Hematopoietic multipotent progenitor cell treated with erythropoietin and hydrocortisone succinate and interleukin-3 and kit ligand, for 17 days (in vitro differentiated cells): Measurements from ENCODE around the gene INSRR.

ENCODE experiments used
- DNase-seq: peaks from one replicate; pipeline ENCODE4 v3.0.0-alpha.2; 2015; ENCODE audit warnings: low spot score

The INSRR gene

DNA sequence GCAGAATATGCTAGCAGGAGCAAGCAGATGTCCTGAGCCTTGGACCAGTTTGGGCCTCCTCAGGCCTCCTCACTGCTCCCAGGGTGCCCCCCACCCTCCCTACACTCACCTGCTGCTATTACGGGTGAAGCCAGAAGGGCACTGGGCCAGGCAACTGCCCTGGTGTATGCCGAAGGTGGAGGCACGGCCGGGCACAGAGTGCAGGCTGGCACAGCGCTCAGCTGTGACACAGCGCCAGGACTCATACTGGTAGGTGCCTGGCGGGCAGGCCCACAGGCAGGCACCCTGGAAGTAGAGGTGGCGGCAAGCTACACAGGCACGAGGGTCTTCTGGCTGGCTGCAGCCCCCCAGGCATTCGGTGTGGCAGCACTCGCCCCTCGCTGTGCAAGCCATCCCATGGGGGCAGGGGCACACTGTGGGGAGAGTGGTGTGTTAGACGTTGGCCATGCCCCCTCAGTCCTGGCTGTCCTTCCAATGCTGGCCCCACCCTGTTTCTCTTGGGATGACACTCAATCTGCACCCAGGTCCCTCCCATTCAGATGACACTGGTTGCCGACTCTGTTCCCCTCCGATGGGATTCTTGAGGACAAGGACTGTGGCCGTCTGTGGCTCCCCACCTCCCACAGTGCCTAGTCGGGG is 7.0 kb downstream of the INSRR start:
- DNase-seq, result no peak

- no peak for DNase-seq
Observed at GRCh38 chr1:156849151-156849496, 9.8 kb downstream of the INSRR start.

DNA sequence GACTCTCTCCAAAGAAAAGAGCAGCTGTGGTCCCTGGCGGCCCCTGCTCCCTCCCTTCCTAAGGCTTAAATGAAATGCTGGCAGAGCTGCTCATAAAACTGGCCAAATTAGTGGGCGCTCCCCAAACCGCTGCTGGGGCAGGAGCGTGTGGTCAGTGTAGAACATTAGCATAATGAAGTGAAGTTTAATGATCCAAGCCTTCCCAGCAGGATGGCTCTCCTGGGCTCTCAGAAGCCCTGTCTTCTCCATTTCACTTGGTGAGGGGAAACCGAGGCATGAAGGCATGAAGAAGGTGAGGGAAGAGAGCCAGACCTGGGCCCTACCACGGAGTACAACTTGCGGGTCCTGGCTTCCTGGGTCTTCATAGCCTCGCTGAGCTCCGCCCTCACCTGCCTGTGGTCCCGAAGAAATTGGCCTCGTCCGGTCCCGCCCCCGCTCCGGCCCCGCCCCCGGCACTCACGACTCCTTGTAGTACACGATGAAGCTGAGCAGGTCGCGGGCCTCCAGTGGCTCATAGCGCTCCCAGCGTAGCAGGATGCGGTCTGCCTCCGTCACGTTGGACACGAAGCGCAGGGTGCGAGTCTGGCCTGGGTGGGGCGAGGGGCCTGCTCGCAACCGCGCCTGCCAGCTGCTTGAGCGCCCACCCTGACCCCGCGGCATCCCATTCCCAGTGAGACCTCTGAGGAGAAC is 10.3 kb downstream of the INSRR start:
- no peak for DNase-seq

- no peak for DNase-seq
Observed at GRCh38 chr1:156847591-156848460, 11.1 kb downstream of the INSRR start.

DNA sequence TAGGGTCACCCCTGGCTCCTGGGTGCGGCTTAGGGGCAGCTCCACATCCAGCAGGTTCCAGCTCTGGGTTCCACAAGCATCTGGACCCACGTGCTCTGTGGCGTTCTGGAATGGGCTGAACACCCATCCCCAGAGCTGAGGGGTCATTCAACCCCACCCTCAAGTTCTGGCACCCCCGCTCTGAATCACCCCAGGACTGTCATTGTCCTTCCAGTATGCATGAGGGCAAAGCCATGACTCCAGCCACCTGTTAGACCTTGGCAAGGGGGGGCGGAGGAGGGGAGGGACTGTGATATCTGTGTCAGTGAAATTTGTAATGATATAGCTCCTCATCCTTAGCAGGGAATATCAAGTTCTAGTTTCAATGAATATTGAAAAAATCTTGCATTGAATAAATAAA is 12.3 kb downstream of the INSRR start:
- no peak for DNase-seq

- no peak for DNase-seq
Observed at GRCh38 chr1:156845953-156846545, 12.9 kb downstream of the INSRR start.

GRCh38 chr1:156845055-156845952 is 13.6 kb downstream of the INSRR start:
- no peak for DNase-seq

DNA sequence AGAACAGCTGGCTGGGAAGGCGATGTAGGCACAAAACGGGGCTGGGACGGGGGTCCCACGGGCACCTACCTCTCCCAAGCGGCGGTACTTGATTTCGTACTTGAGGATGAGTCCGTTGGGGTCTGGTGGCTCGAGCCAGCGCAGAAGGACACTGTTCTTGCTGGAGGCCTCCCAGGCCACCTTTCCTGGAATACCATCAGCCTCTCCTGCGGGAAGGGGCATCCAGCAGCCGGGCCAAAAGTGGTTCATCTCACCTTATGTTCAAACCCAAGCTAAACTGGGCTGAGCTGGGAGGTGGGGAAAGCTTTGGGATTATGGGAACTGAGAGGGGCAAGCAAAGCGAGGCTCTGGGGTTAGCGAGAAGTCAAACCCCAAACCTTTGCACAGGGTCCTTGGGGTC is 14.3 kb downstream of the INSRR start:
- DNase-seq, result no peak

GRCh38 chr1:156844102-156844501 is 14.8 kb downstream of the INSRR start:
- no peak for DNase-seq

GRCh38 chr1:156842618-156843300 is 16.2 kb downstream of the INSRR start:
- no peak for DNase-seq

GRCh38 chr1:156841295-156841855 is 17.5 kb downstream of the INSRR start:
- no peak for DNase-seq

DNA sequence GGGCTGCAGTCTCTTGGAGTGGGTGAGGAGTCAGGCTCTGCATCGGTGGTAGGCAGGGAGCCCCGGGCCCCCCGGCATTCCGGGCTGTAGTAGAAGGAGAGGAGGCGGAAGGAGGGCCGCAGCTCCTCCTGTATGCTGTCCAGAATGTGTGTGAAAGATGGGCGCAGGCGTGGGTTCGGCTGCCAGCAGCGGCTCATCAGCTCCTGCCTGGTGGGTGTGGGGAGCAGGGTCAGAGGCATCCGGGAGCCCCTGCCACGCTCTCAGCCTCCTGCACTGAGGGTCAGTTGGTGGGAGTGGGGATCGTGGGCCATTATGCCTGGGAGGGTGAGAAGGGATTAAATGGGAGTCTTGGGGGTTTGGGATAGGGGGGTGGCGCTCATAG is 18.0 kb downstream of the INSRR start:
- DNase-seq, result no peak

GRCh38 chr1:156840186-156840897 is 18.6 kb downstream of the INSRR start:
- no peak for DNase-seq

DNA sequence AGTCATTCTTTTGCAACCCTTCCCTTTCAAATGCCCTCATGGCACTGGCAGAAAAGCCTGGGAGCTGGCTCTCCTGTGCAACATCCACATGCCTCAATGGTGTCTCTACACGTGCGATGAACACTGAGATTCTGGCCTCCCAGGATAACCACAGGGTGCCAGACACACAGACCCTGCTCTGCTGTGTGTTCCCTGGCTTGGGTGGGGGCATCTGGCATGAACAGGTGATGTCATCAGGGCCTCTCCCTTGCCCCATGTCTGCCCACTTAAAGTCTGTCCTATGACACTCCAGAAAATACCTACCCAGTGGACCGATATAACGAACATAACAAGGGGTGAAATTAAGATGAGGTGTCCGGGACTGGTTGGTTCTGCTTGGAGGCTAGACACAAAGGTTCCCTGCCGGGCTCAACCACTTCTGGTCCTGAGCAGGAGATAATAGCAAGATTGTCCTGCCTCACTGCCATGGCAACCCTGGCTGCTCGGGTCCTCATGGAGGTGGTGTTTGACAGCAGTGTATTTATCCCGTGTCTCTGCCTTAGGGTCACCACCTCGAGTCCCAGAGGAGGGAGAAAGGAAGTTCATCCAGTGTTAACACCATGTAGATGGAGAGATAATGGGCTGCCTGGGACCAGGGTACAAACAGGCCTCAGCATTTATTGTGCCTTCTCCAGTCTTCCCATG is 19.3 kb downstream of the INSRR start:
- DNase-seq, result no peak

DNA sequence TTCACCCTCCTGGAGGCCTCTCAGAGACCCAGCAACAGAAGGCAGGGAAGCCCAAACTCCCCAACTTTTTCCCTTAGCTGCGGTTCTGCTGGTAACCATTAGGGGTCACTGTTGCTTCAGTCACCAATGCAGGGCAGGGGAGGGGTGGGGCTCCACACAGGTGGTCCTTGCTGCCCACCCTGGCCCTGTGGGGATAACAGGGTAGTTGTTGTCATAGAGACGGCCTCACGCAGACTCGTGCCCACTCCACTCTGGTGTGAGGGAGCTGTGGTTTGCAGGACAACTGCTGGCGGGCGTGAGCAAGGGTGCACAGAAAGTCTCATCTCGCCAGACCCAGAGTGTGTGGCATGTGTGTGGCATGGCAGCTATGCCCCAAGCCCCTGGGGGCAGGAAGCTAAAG is 19.9 kb downstream of the INSRR start:
- peak; percentile 53 for DNase-seq

GRCh38 chr1:156836892-156837291 is 22.0 kb downstream of the INSRR start:
- DNase-seq, result no peak

- no peak for DNase-seq
Observed at GRCh38 chr1:156836041-156836654, 22.8 kb downstream of the INSRR start.

DNA sequence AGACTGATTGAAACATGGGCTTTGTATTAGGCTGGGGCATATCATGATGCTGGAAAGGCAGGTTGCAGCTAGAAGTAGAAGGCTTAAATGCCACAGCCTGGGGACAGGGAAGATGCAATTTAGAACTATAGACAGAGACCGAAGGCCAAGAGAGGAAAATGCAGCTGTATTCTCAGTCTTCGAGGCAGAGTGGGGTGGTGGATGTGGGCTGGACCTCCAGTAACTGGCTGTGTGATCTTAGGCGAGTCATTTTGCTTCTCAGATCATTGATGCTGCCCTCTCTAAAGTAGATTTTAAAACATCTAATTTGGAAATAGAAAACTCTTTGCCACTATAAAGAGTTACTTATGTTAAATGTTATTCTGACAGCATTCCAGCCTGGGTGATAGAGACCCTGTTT is 24.6 kb downstream of the INSRR start:
- DNase-seq, result no peak

- DNase-seq, result no peak
Observed at GRCh38 chr1:156833603-156834002, 25.3 kb downstream of the INSRR start.
